Neural crest cell (in vitro differentiated cells): ENCODE results near the gene NR2F6. TPM values are rescaled to one million over a fixed set of nuclear protein-coding genes. Genes with fewer than 3 reads are reported as not detected.

ENCODE experiments used
- DNase-seq: peaks from one replicate; pipeline ENCODE4 v3.0.0; 2021; ENCODE audit warnings: low read depth, mixed read lengths, low spot score
- H3K27ac Mint-ChIP-seq: one replicate; pipeline ENCODE4 v1.8.0; 2021; ENCODE audit warnings: mild to moderate bottlenecking, mixed read lengths; ENCODE audit not compliant: unreplicated experiment
- H3K27me3 Mint-ChIP-seq: 2 replicates; pipeline ENCODE4 v1.8.0; 2021; ENCODE audit warnings: low read depth, mild to moderate bottlenecking, mixed read lengths
- H3K36me3 Mint-ChIP-seq: 2 replicates; pipeline ENCODE4 v1.8.0; 2021; ENCODE audit warnings: low read depth, mild to moderate bottlenecking, mixed read lengths
- H3K4me1 Mint-ChIP-seq: 2 replicates; pipeline ENCODE4 v1.8.0; 2021; ENCODE audit warnings: mixed read lengths
- H3K4me3 Mint-ChIP-seq: one replicate; pipeline ENCODE4 v1.8.0; 2021; ENCODE audit warnings: mild to moderate bottlenecking, mixed read lengths
- H3K9me3 Mint-ChIP-seq: 2 replicates; pipeline ENCODE4 v1.8.0; 2021; ENCODE audit warnings: mixed read lengths
- CTCF ChIP-seq: fragments of 200-600 bp; sonication (generic); conservative IDR thresholded peaks from 2 replicates; pipeline ENCODE4 v1.5.0; 2021; ENCODE audit warnings: antibody characterized with exemption, mild to moderate bottlenecking
- total RNA-seq: library from RNA; stranded (reverse); gene quantifications from 2 replicates; pipeline ENCODE4 v1.2.1, GENCODE V29; 2021

The NR2F6 gene
- total RNA-seq, 1 donor from 2014 or later = 57.6 TPM

GRCh38 chr19:17205237-17206140, 40.2 kb downstream of the NR2F6 start:
- peak; percentile 34 for DNase-seq
- H3K27ac Mint-ChIP-seq = no peak overlapping the region
- peak; percentile 66 for TF ChIP-seq CTCF
- no peaks in the 10 kb centered on the region for H3K4me1 Mint-ChIP-seq
- no peaks in the 10 kb centered on the region for H3K9me3 Mint-ChIP-seq
- peaks cover 33% of the 10 kb centered on the region for H3K36me3 Mint-ChIP-seq
- no peaks in the 10 kb centered on the region for H3K27me3 Mint-ChIP-seq
- peak overlapping the region; percentile 38 for H3K4me3 Mint-ChIP-seq

- no peaks in the 10 kb centered on the region for H3K4me1 Mint-ChIP-seq
- H3K27ac Mint-ChIP-seq = no peak overlapping the region
- H3K9me3 Mint-ChIP-seq = no peaks in the 10 kb centered on the region
- no peak for TF ChIP-seq CTCF
- H3K36me3 Mint-ChIP-seq = peaks cover 33% of the 10 kb centered on the region
- no peak for DNase-seq
- no peaks in the 10 kb centered on the region for H3K27me3 Mint-ChIP-seq
- peak overlapping the region; percentile 31 for H3K4me3 Mint-ChIP-seq
These were observed 43.0 kb downstream of the NR2F6 start for GRCh38 chr19:17202713-17203112.

GRCh38 chr19:17202249-17202648, 43.5 kb downstream of the NR2F6 start:
- TF ChIP-seq CTCF = no peak
- H3K4me1 Mint-ChIP-seq = no peaks in the 10 kb centered on the region
- H3K4me3 Mint-ChIP-seq = no peak overlapping the region
- H3K36me3 Mint-ChIP-seq = peaks cover 36% of the 10 kb centered on the region
- H3K27me3 Mint-ChIP-seq = no peaks in the 10 kb centered on the region
- DNase-seq = no peak
- H3K9me3 Mint-ChIP-seq = no peaks in the 10 kb centered on the region
- no peak overlapping the region for H3K27ac Mint-ChIP-seq

GRCh38 chr19:17200408-17201079, 45.2 kb downstream of the NR2F6 start:
- H3K27ac Mint-ChIP-seq = no peak overlapping the region
- TF ChIP-seq CTCF = no peak
- no peak overlapping the region for H3K4me3 Mint-ChIP-seq
- H3K4me1 Mint-ChIP-seq = no peaks in the 10 kb centered on the region
- H3K36me3 Mint-ChIP-seq = peaks cover 42% of the 10 kb centered on the region
- no peak for DNase-seq
- peaks cover 3% of the 10 kb centered on the region for H3K9me3 Mint-ChIP-seq
- no peaks in the 10 kb centered on the region for H3K27me3 Mint-ChIP-seq

- H3K4me3 Mint-ChIP-seq = no peak overlapping the region
- H3K9me3 Mint-ChIP-seq = peaks cover 3% of the 10 kb centered on the region
- no peak for DNase-seq
- H3K4me1 Mint-ChIP-seq = no peaks in the 10 kb centered on the region
- peaks cover 41% of the 10 kb centered on the region for H3K36me3 Mint-ChIP-seq
- H3K27me3 Mint-ChIP-seq = no peaks in the 10 kb centered on the region
- H3K27ac Mint-ChIP-seq = no peak overlapping the region
- no peak for TF ChIP-seq CTCF
These were observed 48.1 kb downstream of the NR2F6 start for GRCh38 chr19:17197666-17198065.
